Rectal smooth muscle tissue (tissue), 1 donor: ENCODE measurements around the gene CPOX.
"Not testable (repeated sequence)": the region's sequence is repeated elsewhere in the genome, so short reads cannot be mapped to it uniquely, and the experiment has no call there.

Experiments
- H3K27ac ChIP-seq: one replicate; pipeline ENCODE4 v1.7.0; 2013; ENCODE audit warnings: low read depth, low read length, inconsistent platforms
- H3K27me3 ChIP-seq: one replicate; pipeline ENCODE4 v1.7.0; 2013; ENCODE audit warnings: low read length; ENCODE audit not compliant: control insufficient read depth, insufficient read depth
- H3K36me3 ChIP-seq: one replicate; pipeline ENCODE4 v1.7.0; 2013; ENCODE audit warnings: low read length; ENCODE audit not compliant: control insufficient read depth, insufficient read depth
- H3K4me1 ChIP-seq: one replicate; pipeline ENCODE4 v1.7.0; 2013; ENCODE audit warnings: low read length; ENCODE audit not compliant: control insufficient read depth, insufficient read depth
- H3K4me3 ChIP-seq: one replicate; pipeline ENCODE4 v1.7.0; 2013; ENCODE audit warnings: low read length
- H3K9ac ChIP-seq: one replicate; pipeline ENCODE4 v1.7.0; 2013; ENCODE audit warnings: low read length

The CPOX gene

GRCh38 chr3:98567666-98568270 lies 25.6 kb downstream of the CPOX start:
- Histone ChIP-seq H3K27ac (no peak overlapping the region), H3K27me3 (no peaks in the 10 kb centered on the region), H3K4me3 (no peak overlapping the region), H3K4me1 (no peaks in the 10 kb centered on the region), H3K36me3 (no peaks in the 10 kb centered on the region), H3K9ac (no peak overlapping the region)

GRCh38 chr3:98565843-98566242 lies 27.6 kb downstream of the CPOX start:
- H3K27ac ChIP-seq = no peak overlapping the region
- H3K27me3 ChIP-seq = no peaks in the 10 kb centered on the region
- H3K4me3 ChIP-seq = no peak overlapping the region
- H3K9ac ChIP-seq = no peak overlapping the region
- H3K4me1 ChIP-seq = no peaks in the 10 kb centered on the region
- no peaks in the 10 kb centered on the region for H3K36me3 ChIP-seq

GRCh38 chr3:98565237-98565643 lies 28.2 kb downstream of the CPOX start:
- H3K36me3 ChIP-seq = no peaks in the 10 kb centered on the region
- H3K27ac ChIP-seq = no peak overlapping the region
- no peak overlapping the region for H3K4me3 ChIP-seq
- H3K4me1 ChIP-seq = no peaks in the 10 kb centered on the region
- H3K27me3 ChIP-seq = no peaks in the 10 kb centered on the region
- no peak overlapping the region for H3K9ac ChIP-seq

- Histone ChIP-seq H3K27ac (no peak overlapping the region), H3K4me1 (no peaks in the 10 kb centered on the region), H3K9ac (no peak overlapping the region), H3K4me3 (no peak overlapping the region), H3K36me3 (no peaks in the 10 kb centered on the region), H3K27me3 (no peaks in the 10 kb centered on the region)
Observed at GRCh38 chr3:98564282-98565005, 29.0 kb downstream of the CPOX start.

- Histone ChIP-seq H3K27ac (no peak overlapping the region), H3K9ac (no peak overlapping the region), H3K4me1 (no peaks in the 10 kb centered on the region), H3K27me3 (no peaks in the 10 kb centered on the region), H3K4me3 (no peak overlapping the region), H3K36me3 (no peaks in the 10 kb centered on the region)
Observed at GRCh38 chr3:98563661-98564281, 29.6 kb downstream of the CPOX start.

- Histone ChIP-seq H3K4me1 (no peaks in the 10 kb centered on the region), H3K4me3 (no peak overlapping the region), H3K27ac (no peak overlapping the region), H3K27me3 (no peaks in the 10 kb centered on the region), H3K36me3 (no peaks in the 10 kb centered on the region), H3K9ac (no peak overlapping the region)
Observed at GRCh38 chr3:98561727-98562521, 31.5 kb downstream of the CPOX start.

- no peaks in the 10 kb centered on the region for H3K4me1 ChIP-seq
- no peaks in the 10 kb centered on the region for H3K36me3 ChIP-seq
- H3K27me3 ChIP-seq = no peaks in the 10 kb centered on the region
- H3K27ac ChIP-seq = no peak overlapping the region
- no peak overlapping the region for H3K4me3 ChIP-seq
- no peak overlapping the region for H3K9ac ChIP-seq
Observed at GRCh38 chr3:98560911-98561310, 32.5 kb downstream of the CPOX start.

GRCh38 chr3:98559769-98560168 lies 33.6 kb downstream of the CPOX start:
- not testable (repeated sequence) for H3K4me1 ChIP-seq, H3K9ac ChIP-seq, H3K4me3 ChIP-seq, H3K27ac ChIP-seq, H3K36me3 ChIP-seq, H3K27me3 ChIP-seq

GRCh38 chr3:98558100-98558827 lies 35.1 kb downstream of the CPOX start:
- Histone ChIP-seq H3K27ac (no peak overlapping the region), H3K36me3 (no peaks in the 10 kb centered on the region), H3K9ac (no peak overlapping the region), H3K27me3 (no peaks in the 10 kb centered on the region), H3K4me1 (no peaks in the 10 kb centered on the region), H3K4me3 (no peak overlapping the region)

- Histone ChIP-seq H3K36me3 (no peaks in the 10 kb centered on the region), H3K4me1 (no peaks in the 10 kb centered on the region), H3K9ac (no peak overlapping the region), H3K4me3 (no peak overlapping the region), H3K27ac (no peak overlapping the region), H3K27me3 (no peaks in the 10 kb centered on the region)
Observed at GRCh38 chr3:98557324-98558010, 35.9 kb downstream of the CPOX start.

- no peaks in the 10 kb centered on the region for H3K4me1 ChIP-seq
- H3K36me3 ChIP-seq = no peaks in the 10 kb centered on the region
- H3K27ac ChIP-seq = no peak overlapping the region
- no peaks in the 10 kb centered on the region for H3K27me3 ChIP-seq
- H3K9ac ChIP-seq = no peak overlapping the region
- no peak overlapping the region for H3K4me3 ChIP-seq
Observed at GRCh38 chr3:98556164-98557130, 37.0 kb downstream of the CPOX start.
